Stimulated activated CD8-positive, alpha-beta memory T cell treated with anti-CD3 and anti-CD28 coated beads, Interleukin-15, amount 100 ng/mL, for 48 hours (primary cell): ENCODE measurements around the gene PRTFDC1.
A peak's percentile ranks its signal among the peaks of the same experiment; 100 is the strongest.
"Not testable (repeated sequence)": the region's sequence is repeated elsewhere in the genome, so short reads cannot be mapped to it uniquely, and the experiment has no call there.

Source experiments
- DNase-seq, 2 donors: peaks; one replicate each; pipeline ENCODE4 v3.0.0-alpha.2; 2020; ENCODE audit warnings: low read depth in 2 of 2

The PRTFDC1 gene

DNA sequence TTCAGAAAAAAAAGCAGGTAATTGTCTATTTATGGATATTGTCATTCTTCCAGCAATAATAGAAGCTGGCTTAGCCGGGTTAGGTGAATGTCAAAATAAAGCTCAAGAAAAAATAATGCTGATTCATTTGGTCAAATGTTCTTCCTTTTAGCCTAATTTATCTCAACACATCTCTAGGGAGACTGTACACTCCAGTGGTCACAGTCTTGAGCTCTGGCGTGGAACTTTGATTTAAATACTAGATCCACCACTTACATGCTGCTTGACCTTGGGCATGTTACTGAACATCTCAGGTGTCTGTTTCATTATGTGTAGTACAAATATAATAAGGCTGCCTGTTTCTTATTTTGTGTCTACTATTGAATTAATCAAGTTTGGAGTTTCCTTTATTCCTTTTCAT, 22.0 kb downstream of the PRTFDC1 start:
- no peak for DNase-seq

DNA sequence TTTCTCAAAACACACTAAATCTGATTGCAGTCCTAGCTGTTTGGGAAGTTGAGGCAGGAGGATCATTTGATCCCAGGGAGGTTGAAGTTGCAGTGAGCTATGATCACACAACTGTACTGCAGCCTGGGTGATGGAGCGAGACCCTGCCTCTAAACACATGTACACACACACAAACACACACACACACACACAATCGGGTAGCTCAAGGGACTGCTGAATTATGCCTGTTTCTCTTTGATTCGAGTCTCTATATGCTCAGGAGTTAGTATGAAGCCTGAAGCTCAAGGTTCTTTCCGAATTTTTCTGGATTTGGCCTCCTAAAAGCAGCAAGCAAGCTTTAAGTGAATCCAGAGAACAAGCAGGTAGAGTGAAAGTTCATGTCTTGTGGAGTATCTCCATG, 22.5 kb downstream of the PRTFDC1 start:
- DNase-seq: no peak

- DNase-seq: no peak
These were observed 23.3 kb downstream of the PRTFDC1 start for GRCh38 chr10:24929056-24929544.

GRCh38 chr10:24928163-24928562, 24.2 kb downstream of the PRTFDC1 start:
- DNase-seq: no peak

- DNase-seq: no peak
These were observed 25.8 kb downstream of the PRTFDC1 start for GRCh38 chr10:24926557-24926956.

DNA sequence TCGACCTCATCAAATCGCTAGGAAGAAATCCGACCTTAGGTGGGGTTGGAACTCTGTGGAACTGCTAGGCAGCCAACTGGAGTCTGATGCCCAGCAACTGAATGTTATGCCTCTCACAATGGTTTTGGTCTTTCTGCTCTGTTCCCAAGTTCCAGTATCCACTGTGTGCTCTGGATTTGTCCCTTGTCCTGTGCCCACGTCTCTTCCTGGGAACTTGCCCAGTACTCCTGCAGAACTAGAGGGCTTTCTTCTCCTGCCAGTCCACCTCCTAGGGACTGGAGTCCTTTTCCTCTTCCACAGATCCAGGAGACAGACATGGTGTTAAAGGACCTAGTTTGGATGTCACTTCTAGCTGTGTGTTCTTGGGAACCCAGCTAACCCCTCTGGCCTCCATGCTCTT, 26.6 kb downstream of the PRTFDC1 start:
- DNase-seq: no peak

- DNase-seq: not testable (repeated sequence)
These were observed 27.9 kb downstream of the PRTFDC1 start for GRCh38 chr10:24924483-24924882.

- not testable (repeated sequence) for DNase-seq
These were observed 30.1 kb downstream of the PRTFDC1 start for GRCh38 chr10:24922222-24922868.

GRCh38 chr10:24920907-24921881, 31.2 kb downstream of the PRTFDC1 start:
- DNase-seq: peak; percentile 61 to 73

GRCh38 chr10:24920192-24920591, 32.2 kb downstream of the PRTFDC1 start:
- DNase-seq: not testable (repeated sequence)

DNA sequence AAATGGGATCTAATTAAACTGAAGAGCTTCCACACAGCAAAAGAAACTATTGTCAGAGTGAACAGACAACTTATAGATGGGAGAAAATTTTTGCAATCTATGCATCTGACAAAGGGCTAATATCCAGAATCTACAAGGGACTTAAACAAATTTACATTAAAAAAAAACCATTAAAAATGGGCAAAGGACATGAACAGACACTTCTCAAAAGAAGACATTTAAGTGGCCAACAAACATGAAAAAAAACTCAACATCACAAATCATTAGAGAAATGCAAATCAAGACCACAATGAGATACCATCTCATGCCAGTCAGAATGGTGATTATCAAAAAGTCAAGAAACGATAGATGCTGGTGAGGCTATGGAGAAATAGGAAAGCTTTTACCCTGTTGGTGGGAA, 32.8 kb downstream of the PRTFDC1 start:
- not testable (repeated sequence) for DNase-seq

DNA sequence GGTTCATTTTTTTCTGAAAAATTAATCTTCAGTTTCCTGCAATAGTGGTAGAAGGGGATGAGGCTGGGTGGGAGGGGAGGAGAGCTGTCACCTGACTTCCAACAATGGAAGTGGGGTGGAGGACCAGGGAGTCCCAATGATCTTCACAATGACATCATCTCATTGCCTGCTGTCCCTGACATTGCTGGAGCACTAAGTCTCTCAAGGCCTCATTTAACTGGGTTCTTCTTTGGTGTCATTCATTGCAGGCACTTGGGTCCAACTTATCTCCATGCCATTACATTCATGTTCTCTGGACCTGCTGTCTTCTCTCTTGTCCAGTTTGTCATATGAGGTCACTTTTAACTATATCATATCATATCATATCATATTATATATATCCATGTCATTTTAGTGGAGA, 34.4 kb downstream of the PRTFDC1 start:
- no peak for DNase-seq

DNA sequence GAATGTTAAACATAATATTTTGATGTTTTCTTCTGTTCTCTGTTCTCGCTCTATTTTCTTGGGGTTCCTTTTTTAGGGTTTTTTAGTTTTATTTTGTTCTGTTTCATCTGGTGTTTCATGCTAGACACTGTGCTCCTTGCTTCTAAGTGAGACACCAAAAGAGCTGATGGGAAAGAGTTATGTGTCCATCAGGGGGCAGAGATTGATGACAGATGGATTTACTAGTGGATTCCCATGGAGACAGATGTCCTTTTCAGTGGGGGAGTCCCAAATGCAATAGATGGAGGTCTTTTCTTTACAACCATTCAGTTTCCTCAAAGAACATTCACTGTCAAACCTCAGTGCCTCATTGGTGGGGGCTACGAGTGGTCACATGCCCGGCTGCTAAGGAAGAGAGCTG, 34.9 kb downstream of the PRTFDC1 start:
- DNase-seq: no peak

DNA sequence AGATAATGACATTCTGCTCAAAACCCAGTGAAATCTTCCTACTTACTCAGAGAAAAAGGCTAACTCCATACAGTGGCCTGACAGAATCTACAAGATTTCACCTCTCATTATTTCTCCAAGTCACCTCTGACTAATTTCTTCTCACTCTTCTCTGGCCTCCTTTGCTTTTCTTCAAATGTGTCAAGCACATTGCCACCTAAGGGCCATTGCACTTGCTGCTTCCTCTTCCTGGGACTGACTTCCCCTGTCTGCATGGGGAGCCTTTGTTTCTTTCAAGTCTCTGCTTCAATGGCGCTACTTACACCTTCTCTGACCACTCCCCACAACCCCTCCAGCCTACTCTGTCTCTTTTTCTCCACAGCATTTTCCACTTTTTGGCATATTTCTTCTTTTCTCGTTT, 36.0 kb downstream of the PRTFDC1 start:
- DNase-seq: no peak

DNA sequence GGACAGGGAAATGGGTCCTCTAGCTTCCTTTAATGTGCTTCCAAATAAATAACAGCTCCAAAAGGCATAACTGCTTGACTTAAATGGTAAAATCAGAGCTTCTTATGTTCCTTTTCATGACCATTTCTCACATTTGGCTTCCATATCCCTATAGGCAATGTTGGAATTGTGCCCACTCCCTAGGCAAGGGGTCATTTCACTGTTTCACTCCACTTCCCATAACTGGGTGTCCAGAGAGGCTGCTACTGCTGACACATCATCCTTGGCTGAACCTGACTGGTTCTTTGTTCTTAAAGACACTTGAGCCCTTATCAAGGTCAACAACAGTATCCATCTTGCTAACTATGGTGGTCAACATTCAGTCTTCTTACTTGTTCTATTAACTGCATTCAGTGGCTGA, 37.1 kb downstream of the PRTFDC1 start:
- no peak for DNase-seq

- DNase-seq: no peak
These were observed 38.3 kb downstream of the PRTFDC1 start for GRCh38 chr10:24914148-24914547.

DNA sequence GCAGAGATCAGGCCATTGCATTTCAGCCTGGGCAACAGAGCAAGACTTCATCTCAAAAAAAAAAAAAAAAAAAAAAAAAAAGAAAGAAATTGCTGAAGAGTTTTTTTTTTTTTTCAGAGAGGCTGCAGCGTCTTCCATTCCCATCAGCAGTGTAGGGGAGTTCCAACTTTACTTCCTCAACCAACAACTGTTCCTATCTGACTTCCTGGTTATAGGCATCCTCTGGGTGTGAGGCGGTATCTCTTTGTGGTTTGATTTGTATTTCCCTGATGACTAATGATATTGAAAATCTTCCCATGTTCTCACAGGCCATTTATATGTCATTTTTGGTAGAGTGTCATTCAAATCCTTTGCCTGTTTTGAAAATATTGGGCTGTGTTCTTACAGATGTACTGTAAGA, 40.2 kb downstream of the PRTFDC1 start:
- DNase-seq: no peak

DNA sequence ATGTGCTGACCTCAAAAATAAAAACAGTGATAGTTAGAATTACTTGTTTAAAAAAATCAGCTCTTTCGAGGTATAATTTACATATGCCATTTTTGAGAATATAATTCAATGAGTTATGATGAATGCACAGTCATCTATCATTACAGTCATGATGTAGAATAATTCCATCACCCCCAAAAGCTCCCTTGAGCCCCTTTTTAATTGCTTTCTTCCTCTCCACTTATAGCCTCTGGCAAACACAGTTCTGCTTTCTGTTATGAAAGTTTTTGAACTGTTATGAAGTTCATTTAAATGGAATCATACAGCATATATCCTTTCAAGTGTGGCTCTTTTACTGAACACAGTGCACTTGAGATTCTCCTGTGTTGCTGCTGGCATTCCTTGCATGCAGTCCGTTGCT, 41.4 kb downstream of the PRTFDC1 start:
- no peak for DNase-seq

- no peak for DNase-seq
These were observed 41.8 kb downstream of the PRTFDC1 start for GRCh38 chr10:24910574-24910973.

- DNase-seq: no peak
These were observed 43.5 kb downstream of the PRTFDC1 start for GRCh38 chr10:24908793-24909423.

DNA sequence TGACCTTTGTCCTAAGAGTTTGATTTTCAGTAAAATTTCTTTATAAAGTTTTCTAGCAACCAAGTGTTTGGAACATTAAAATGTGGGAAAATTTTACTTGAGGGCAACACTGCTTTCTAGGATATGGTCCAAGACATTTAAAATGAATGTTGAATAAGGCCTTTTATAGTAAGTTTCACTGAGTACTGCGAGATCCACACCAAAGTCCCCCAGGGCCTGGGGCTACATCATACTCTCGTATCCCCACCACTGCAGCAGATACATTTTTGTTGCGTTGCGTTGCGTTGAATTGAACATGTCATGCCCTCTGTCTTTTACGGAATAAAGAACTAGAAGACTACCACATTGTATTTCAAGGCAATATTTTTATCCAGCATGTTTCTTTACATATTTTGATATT, 44.5 kb downstream of the PRTFDC1 start:
- DNase-seq: no peak

DNA sequence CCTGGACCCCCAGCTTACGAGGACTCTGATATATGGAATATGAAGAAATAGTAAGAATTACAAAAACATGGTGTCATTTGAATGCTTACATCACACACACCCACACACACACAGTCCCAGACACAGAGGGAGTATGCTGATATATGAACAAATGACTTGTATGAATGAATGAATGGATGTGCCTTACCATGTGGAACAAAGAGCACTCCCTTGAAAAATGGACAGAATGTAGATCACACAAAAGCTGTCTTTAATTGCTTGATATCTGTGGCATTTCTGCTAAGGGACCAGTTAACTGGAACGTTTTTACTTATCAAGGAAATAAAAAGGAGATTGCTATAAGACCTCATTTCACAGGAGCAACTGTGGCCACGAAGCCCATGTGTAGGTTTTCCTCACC, 46.0 kb downstream of the PRTFDC1 start:
- DNase-seq: no peak
